Thyroid gland (tissue), 4 donors: ENCODE data around the gene ARHGAP18.

Experiments used
- CTCF ChIP-seq, 6 experiments: fragments of 200-600 bp in 3 of 6; fragments of 450-650 bp in 3 of 6; sonication (generic) in 3 of 6; IDR thresholded peaks; one replicate each; pipeline ENCODE4 v1.5.1; 2016 to 2019; ENCODE audit warnings: antibody characterized with exemption in 6 of 6, mild to moderate bottlenecking in 2 of 6, inconsistent platforms in 1 of 6, moderate library complexity in 1 of 6
- POLR2A ChIP-seq, 2 donors: fragments of 450-650 bp; IDR thresholded peaks; one replicate each; pipeline ENCODE4 v1.6.1; 2017; ENCODE audit warnings: antibody characterized with exemption in 2 of 2, mild to moderate bottlenecking in 2 of 2, moderate library complexity in 1 of 2

- TF ChIP-seq CTCF (IDR thresholded peaks at IDR 0.05) (peak in 4 of 6 experiments; percentile 30 to 45 (median 38)), POLR2A (IDR thresholded peaks at IDR 0.05) (no peak)
These were observed 38.3 kb downstream of the ARHGAP18 start for GRCh38 chr6:129671442-129672340.
